H9 (cell line): Measurements from ENCODE around the gene IL32. TPM values are rescaled to one million over a fixed set of nuclear protein-coding genes. Genes with fewer than 3 reads are reported as not detected.

Experiments
- DNase-seq: peaks from one replicate; pipeline ENCODE4 v3.0.0-alpha.2; 2017
- H2AFZ ChIP-seq: one replicate; pipeline ENCODE4 v1.6.1; 2013; ENCODE audit warnings: mild to moderate bottlenecking, low read length, control low read depth, moderate library complexity
- H2AK5ac ChIP-seq: 2 replicates; pipeline ENCODE4 v1.6.1; 2013; ENCODE audit warnings: low read length, control low read depth, mixed read lengths; ENCODE audit not compliant: insufficient read length
- H2BK120ac ChIP-seq: one replicate; pipeline ENCODE4 v1.6.1; 2013; ENCODE audit warnings: low read depth, mild to moderate bottlenecking, low read length, control low read depth, inconsistent platforms; ENCODE audit not compliant: poor library complexity, severe bottlenecking
- H2BK12ac ChIP-seq: 2 replicates; pipeline ENCODE4 v1.6.1; 2013; ENCODE audit warnings: low read length, control low read depth, mixed read lengths, low read depth; ENCODE audit not compliant: insufficient read length
- H2BK15ac ChIP-seq: 2 replicates; pipeline ENCODE4 v1.6.1; 2013; ENCODE audit warnings: low read depth, low read length, control low read depth
- H2BK20ac ChIP-seq: one replicate; pipeline ENCODE4 v1.6.1; 2013; ENCODE audit warnings: low read depth, mild to moderate bottlenecking, low read length, control low read depth, inconsistent platforms; ENCODE audit not compliant: poor library complexity, severe bottlenecking
- H2BK5ac ChIP-seq: 2 replicates; pipeline ENCODE4 v1.6.1; 2013; ENCODE audit warnings: low read length, control low read depth, mixed read lengths; ENCODE audit not compliant: insufficient read length
- H3K14ac ChIP-seq: 2 replicates; pipeline ENCODE4 v1.6.1; 2013; ENCODE audit warnings: low read length, control low read depth; ENCODE audit not compliant: insufficient read depth
- H3K18ac ChIP-seq: 2 replicates; pipeline ENCODE4 v1.6.1; 2013; ENCODE audit warnings: low read depth, mild to moderate bottlenecking, mixed read lengths, low read length, control low read depth; ENCODE audit not compliant: insufficient read length
- H3K23ac ChIP-seq: 2 replicates; pipeline ENCODE4 v1.6.1; 2013; ENCODE audit warnings: low read length, control low read depth, mixed read lengths, low read depth; ENCODE audit not compliant: insufficient read length
- H3K23me2 ChIP-seq: 2 replicates; pipeline ENCODE4 v1.6.1; 2013; ENCODE audit warnings: low read depth, mild to moderate bottlenecking, mixed read lengths, low read length, control low read depth; ENCODE audit not compliant: insufficient read length, poor library complexity, severe bottlenecking
- H3K27ac ChIP-seq: 2 replicates; pipeline ENCODE4 v1.5.1; 2013; ENCODE audit warnings: low read length, control low read depth, mixed read lengths, low read depth; ENCODE audit not compliant: insufficient read length
- H3K27me3 ChIP-seq: 2 replicates; pipeline ENCODE4 v1.6.1; 2013; ENCODE audit warnings: low read length, control low read depth, inconsistent platforms; ENCODE audit not compliant: insufficient read depth
- H3K4ac ChIP-seq: 2 replicates; pipeline ENCODE4 v1.6.1; 2013; ENCODE audit warnings: low read depth, mild to moderate bottlenecking, control low read depth, inconsistent platforms, low read length, moderate library complexity
- H3K4me1 ChIP-seq: 2 replicates; pipeline ENCODE4 v1.6.1; 2013; ENCODE audit warnings: low read length, control low read depth, inconsistent platforms; ENCODE audit not compliant: insufficient read depth
- H3K4me2 ChIP-seq: 2 replicates; pipeline ENCODE4 v1.6.1; 2013; ENCODE audit warnings: low read length, control low read depth, mixed read lengths; ENCODE audit not compliant: insufficient read length, insufficient read depth
- H3K56ac ChIP-seq: 2 replicates; pipeline ENCODE4 v1.6.1; 2013; ENCODE audit warnings: low read depth, mild to moderate bottlenecking, mixed read lengths, low read length, control low read depth; ENCODE audit not compliant: insufficient read length
- H3K79me1 ChIP-seq: 2 replicates; pipeline ENCODE4 v1.6.1; 2013; ENCODE audit warnings: low read depth, mild to moderate bottlenecking, moderate library complexity, low read length, control low read depth, inconsistent platforms; ENCODE audit not compliant: insufficient read depth, poor library complexity, severe bottlenecking
- H3K79me2 ChIP-seq: 2 replicates; pipeline ENCODE4 v1.6.1; 2013; ENCODE audit warnings: low read length, control low read depth, inconsistent platforms; ENCODE audit not compliant: insufficient read depth
- H3K9ac ChIP-seq: 2 replicates; pipeline ENCODE4 v1.6.1; 2013; ENCODE audit warnings: low read length, control low read depth, mixed read lengths; ENCODE audit not compliant: insufficient read length; ENCODE audit errors: extremely low read depth
- H3K9me3 ChIP-seq: one replicate; pipeline ENCODE4 v1.6.1; 2013; ENCODE audit warnings: low read depth, low read length, inconsistent platforms; ENCODE audit not compliant: control insufficient read depth
- H3T11ph ChIP-seq: one replicate; pipeline ENCODE4 v1.6.1; 2013; ENCODE audit warnings: mild to moderate bottlenecking, low read length, control low read depth, inconsistent platforms
- H4K20me1 ChIP-seq: one replicate; pipeline ENCODE4 v1.6.1; 2013; ENCODE audit not compliant: control insufficient read depth, insufficient read length, insufficient read depth
- H4K5ac ChIP-seq: 2 replicates; pipeline ENCODE4 v1.6.1; 2013; ENCODE audit warnings: low read depth, mild to moderate bottlenecking, mixed read lengths, low read length, control low read depth; ENCODE audit not compliant: insufficient read length
- H4K8ac ChIP-seq: replicated peaks from 2 replicates; pipeline ENCODE4 v1.6.1; 2013; ENCODE audit warnings: low read length, control low read depth, mixed read lengths, low read depth; ENCODE audit not compliant: insufficient read length
- H4K91ac ChIP-seq: 2 replicates; pipeline ENCODE4 v1.6.1; 2013; ENCODE audit warnings: low read depth, mild to moderate bottlenecking, moderate library complexity, mixed read lengths, low read length, control low read depth; ENCODE audit not compliant: insufficient read length
- H3K27ac Mint-ChIP-seq, 3 experiments: 2 replicates in 2 of 3; 3 replicates in 1 of 3; pipeline ENCODE4 v1.8.0; 2020 to 2021; ENCODE audit warnings: mixed read lengths in 3 of 3, mild to moderate bottlenecking in 1 of 3, moderate library complexity in 1 of 3
- H3K27me3 Mint-ChIP-seq: 2 replicates; pipeline ENCODE4 v1.8.0; 2021; ENCODE audit warnings: low read depth, mild to moderate bottlenecking, moderate library complexity, mixed read lengths
- H3K36me3 Mint-ChIP-seq, 3 experiments: 2 replicates in 2 of 3; 3 replicates in 1 of 3; pipeline ENCODE4 v1.8.0; 2020 to 2021; ENCODE audit warnings: low read depth in 3 of 3, mixed read lengths in 3 of 3; ENCODE audit not compliant: insufficient read depth in 1 of 3
- H3K4me1 Mint-ChIP-seq, 2 experiments: 2 replicates each; pipeline ENCODE4 v1.8.0; 2020; ENCODE audit warnings: mixed read lengths in 2 of 2
- H3K4me3 Mint-ChIP-seq, 2 experiments: 2 replicates in 1 of 2; 3 replicates in 1 of 2; pipeline ENCODE4 v1.8.0; 2020 to 2021; ENCODE audit warnings: mild to moderate bottlenecking in 2 of 2, mixed read lengths in 2 of 2, moderate library complexity in 1 of 2
- H3K9me3 Mint-ChIP-seq, 2 experiments: 2 replicates in 1 of 2; 3 replicates in 1 of 2; pipeline ENCODE4 v1.8.0; 2020; ENCODE audit warnings: mild to moderate bottlenecking in 2 of 2, mixed read lengths in 2 of 2, moderate library complexity in 1 of 2
- CTCF ChIP-seq: fragments of 200-600 bp; sonication (generic); conservative IDR thresholded peaks from 3 replicates; pipeline ENCODE4 v1.8.0; 2021; ENCODE audit warnings: antibody characterized with exemption, mild to moderate bottlenecking
- WGBS: extraction: QIAGEN DNeasy Blood & Tissue Kit; methylation state at CpG from one replicate; pipeline ENCODE4 v1.1.7; 2013; ENCODE audit warnings: missing lambda C conversion rate, low lambda C conversion rate, mixed read lengths; ENCODE audit not compliant: insufficient read length; ENCODE audit errors: extremely low coverage; 5-methylcytosine and 5-hydroxymethylcytosine counted together
- total RNA-seq: library from RNA; stranded (reverse); gene quantifications from 2 replicates; pipeline ENCODE4 v1.2.1, GENCODE V29; 2021

Gene IL32
- total RNA-seq, 1 experiment from 2014 or later = 2.0 TPM

GRCh38 chr16:3066440-3066748 is 954 bp downstream of the IL32 start:
- no peak overlapping the region for H3K4me2 ChIP-seq
- peaks cover 21 to 23% of the 10 kb centered on the region in 2 experiments for H3K4me1 Mint-ChIP-seq
- H3K9ac ChIP-seq = no peak overlapping the region

More at GRCh38 chr16:3066440-3066748, 954 bp downstream of the IL32 start:
- no peak overlapping the region for H3K4ac ChIP-seq
- Mint-ChIP-seq H3K27me3 (peaks cover 13% of the 10 kb centered on the region), H3K27ac (peak overlapping the region in 1 of 3 experiments; percentile 55; a peak in 1 of 7 replicates), H3K36me3 (no peaks in the 10 kb centered on the region), H3K4me3 (no peak overlapping the region), H3K9me3 (no peaks in the 10 kb centered on the region; a peak in 1 of 5 replicates)
- H3K27me3 ChIP-seq = no peaks in the 10 kb centered on the region
- no peaks in the 10 kb centered on the region for H4K20me1 ChIP-seq
- H2AFZ ChIP-seq = no peak overlapping the region
- H2AK5ac ChIP-seq = no peak overlapping the region
- no peak overlapping the region for H3K18ac ChIP-seq
- no peaks in the 10 kb centered on the region for H3K79me1 ChIP-seq
- H2BK20ac ChIP-seq = no peak overlapping the region
- TF ChIP-seq CTCF = no peak
- H3K9me3 ChIP-seq = no peaks in the 10 kb centered on the region
- no peak overlapping the region for H2BK120ac ChIP-seq
- H4K8ac ChIP-seq = no peak overlapping the region
- H3K14ac ChIP-seq = no peak overlapping the region
- no peaks in the 10 kb centered on the region for H3K23me2 ChIP-seq
- no peak overlapping the region for H2BK15ac ChIP-seq
- H4K91ac ChIP-seq = no peak overlapping the region
- no peak overlapping the region for H2BK5ac ChIP-seq
- no peak for DNase-seq
- H3T11ph ChIP-seq = no peak overlapping the region
- H3K4me1 ChIP-seq = no peaks in the 10 kb centered on the region; the same call in 1 of the 2 replicates
- no peaks in the 10 kb centered on the region for H3K79me2 ChIP-seq
- no peak overlapping the region for H3K23ac ChIP-seq
- no peak overlapping the region for H4K5ac ChIP-seq
- H3K56ac ChIP-seq = no peak overlapping the region
- H3K27ac ChIP-seq = no peak overlapping the region
- H2BK12ac ChIP-seq = no peak overlapping the region
- no CpG with 5 or more reads among the region's 7 CpGs for WGBS
